Left forelimb (tissue), 1 donor: ENCODE data around the gene PHLPP1.
"Not testable (repeated sequence)": the region's sequence is repeated elsewhere in the genome, so short reads cannot be mapped to it uniquely, and the experiment has no call there.

Experiments used
- DNase-seq: peaks from one replicate; pipeline ENCODE4 v3.0.0-alpha.2; 2018; ENCODE audit warnings: low spot score

The PHLPP1 gene

DNA sequence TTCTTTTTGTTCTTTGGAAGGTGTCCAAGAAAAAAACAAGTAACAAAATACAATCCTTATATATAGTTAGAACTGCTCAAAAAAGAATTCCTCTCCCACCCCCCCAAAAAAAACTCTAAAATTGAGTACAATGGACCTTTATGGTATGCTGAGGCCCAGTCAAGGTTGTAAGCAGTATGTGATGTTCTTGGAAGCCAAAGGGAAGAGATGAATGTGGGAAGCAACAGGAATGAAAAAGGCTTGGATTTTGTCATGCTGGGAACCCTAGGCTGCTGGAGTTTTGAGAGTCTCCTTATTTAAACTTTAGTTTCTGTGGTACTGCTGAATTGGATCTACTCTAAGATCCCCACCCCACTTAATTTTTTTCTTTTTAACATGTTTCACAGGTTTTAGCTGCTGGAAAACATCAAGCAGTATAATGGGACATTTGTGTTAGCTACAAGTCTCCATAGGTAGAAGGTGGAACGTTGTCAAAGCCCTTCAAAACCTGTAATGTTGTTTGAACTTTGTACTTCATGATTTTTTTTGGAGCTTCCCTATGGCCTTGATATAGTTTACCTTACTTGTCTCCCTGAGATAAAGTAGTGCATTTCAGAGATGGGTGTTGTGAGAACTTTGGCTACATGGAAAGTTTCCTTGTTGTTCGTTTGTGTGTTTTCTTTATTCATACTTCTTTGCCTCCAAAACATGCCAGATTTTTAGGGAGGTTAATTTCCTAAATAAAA lies 57.7 kb downstream of the PHLPP1 start:
- no peak for DNase-seq

DNA sequence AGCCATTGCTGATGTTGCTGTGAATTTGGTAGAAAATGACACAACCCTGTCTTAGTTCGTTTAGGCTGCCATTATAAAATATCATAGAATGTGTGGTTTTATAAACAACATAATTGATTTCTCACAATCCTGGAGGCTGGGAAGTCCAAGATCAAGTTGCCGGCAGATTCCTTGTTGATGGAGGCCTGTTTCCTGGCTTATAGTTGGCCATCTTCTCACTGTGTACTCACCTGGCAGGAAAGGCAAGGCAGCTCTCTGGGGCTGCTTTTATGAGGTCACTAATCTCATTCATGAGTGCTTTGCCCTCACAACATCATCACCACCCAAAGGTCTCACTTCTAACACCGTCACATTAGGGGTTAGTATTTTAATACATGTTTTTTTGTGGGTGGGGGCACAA lies 58.4 kb downstream of the PHLPP1 start:
- DNase-seq, result no peak

DNA sequence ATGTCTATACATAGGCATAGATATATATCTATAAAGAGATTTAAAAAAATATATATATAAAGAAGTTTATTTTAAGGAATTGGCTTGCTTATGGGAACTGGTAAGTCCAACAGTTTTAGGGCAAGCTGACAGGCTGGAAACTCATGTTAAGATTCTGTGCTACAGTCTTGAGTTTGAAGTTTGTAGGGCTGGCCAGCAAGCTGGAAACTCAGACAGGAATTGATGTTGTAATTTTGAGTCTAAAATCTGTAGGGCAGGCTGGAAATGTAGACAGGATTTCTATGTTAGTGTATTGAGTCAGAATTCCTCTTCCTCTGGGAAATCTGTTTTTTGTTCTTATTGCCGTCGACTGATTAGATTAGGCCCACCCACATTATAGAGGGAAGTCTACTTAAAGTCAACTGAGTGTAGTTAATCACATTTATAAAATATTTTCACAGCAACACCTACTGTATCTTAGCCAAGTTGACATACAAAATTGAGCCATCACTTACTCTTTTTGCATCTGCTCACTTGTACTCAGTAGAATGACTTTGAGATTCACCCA lies 60.8 kb downstream of the PHLPP1 start:
- DNase-seq, result no peak

DNA sequence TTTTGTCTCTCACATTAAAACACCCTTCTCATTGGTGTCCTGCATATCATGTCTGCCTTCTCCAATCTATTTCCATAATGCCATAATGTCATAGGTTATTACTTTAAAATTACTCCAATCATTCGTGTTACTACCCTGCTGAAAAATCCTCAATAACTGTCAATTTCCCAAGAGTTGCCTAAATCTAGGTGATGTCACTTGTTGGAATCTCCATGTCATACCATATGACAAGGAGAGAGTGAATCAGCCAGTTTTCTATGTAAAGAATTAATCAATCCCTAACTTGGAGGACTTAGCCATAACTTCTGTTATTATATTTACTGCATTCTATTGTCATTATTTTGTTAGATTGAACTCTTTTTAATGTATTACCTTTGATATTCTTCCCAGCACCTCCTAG lies 62.5 kb downstream of the PHLPP1 start:
- no peak for DNase-seq

DNA sequence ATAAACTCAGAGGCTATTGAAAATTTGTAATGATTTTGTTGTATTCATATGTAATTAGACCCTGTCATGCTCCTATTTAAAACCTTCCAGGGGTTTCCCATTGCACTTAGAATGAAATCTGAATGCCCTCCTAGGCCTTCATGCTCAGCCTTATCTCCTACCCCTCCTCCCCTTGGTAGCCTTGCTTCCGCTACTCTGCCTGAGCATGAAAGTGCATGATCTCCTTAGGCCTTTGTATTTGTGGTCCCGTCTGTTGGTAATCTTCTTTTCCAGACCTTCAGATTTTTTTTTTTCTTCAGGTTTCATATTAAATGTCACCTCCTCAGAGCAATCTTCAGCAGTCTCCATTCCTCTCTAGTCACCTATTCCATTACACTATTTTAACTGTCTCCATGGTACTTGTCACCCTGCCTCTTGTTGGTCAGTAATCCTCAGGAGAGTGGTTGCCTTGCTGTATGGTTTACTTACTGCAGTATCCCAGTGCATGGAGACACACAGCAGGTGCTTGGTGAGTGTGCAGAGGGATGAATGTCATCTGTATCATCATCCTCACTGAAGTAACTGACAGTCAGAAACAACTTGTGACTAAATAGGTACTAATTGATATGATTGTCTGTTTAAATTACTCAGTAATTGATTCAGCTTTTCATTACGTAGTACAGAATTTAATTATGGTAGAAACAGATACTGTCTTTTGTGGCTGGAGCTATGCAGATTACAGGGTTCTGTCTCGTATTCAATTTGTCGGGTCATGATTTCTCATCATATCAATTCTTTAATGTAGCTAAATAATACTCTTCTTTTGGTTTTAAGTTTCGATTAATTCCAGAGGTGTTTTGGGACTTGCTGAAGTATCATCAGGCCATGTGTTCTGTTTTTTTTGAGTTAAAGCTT lies 63.9 kb downstream of the PHLPP1 start:
- DNase-seq, result no peak

DNA sequence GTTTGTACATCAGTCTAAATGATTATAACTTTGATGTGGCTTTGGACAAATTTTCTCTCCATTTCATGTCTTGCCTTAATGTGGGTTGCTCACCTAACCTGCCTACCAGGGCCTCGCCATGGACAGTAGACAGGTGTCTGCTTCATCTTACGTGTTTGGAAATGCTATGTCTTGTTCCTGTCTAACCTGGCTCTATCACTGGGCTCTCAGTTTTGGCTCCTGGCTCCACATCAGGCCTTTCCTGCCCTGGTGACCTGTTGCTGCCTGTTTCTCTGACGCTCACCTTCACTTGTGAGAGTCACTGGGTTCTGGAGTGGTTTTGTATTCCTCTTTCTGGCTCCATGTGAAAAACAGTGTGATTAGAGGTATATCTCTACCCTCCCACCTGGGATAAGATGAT lies 65.9 kb downstream of the PHLPP1 start:
- DNase-seq, result no peak

DNA sequence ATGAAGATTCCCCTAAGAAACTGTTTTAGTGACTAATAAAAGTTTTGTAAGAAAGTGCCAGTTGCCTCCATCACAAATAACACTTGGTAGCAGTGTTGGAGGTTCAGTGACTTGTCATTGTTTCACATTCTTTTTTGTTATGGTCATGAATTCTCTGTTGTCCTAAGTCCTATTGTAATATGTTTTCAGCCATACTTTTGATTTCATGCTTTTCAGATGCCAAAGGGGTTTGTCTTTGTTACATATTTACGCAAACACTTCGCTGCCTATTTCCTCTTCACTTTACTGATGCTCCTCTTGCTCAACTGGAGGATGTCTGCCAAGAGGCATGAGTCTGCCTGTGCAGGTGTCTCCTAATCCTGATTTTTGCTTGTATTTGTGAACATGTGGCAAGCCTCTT lies 66.6 kb downstream of the PHLPP1 start:
- DNase-seq, result no peak

DNA sequence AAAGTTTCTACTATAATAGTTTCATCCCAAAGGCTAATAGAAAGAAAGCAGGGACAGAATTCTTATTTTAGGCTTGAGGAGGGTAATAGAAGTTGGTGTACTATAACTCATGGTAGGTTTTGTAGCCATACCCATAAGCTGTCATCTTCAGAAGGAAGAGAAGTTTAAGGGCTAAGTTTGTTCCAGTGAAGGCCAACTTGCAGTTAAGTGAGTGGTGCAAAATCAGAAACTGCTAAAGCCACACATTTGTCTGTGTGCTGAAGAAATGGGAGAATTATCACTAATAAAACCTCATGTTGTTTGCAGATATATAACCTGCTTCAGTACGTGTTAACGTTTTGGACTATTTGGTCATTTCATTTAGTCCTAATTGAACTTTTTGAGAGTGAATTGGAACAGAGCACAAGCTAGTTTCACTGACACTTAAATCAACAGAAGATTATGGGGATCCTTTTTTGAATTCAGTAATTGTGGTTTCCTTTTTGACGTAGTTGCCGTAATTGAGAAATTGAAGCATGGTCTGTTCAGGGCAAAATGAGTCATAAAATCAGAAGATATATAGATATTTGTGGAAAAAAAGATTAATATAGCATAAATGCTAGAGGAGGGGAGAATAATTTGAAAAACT lies 69.1 kb downstream of the PHLPP1 start:
- DNase-seq, result no peak

DNA sequence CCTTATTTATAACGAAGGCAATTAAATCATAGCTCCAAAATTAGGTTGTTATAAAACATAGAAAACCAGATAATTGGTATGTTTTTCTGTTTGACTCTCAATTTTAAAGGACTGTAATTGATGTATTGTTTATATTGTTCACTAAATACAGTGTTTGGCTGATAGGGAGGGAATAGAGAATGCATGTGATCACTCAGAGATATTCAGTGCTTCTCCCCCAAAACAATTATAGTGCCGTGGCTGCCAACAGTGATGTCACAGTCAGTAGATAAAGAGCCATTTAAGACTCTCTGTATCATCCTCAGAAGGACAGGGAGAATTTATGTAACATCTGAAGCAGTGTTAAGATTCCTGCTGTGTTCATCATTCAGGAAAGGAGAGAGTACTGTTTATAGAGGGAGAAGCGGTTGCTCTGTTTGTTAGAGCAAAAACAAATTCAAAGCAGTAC lies 69.6 kb downstream of the PHLPP1 start:
- DNase-seq, result no peak

DNA sequence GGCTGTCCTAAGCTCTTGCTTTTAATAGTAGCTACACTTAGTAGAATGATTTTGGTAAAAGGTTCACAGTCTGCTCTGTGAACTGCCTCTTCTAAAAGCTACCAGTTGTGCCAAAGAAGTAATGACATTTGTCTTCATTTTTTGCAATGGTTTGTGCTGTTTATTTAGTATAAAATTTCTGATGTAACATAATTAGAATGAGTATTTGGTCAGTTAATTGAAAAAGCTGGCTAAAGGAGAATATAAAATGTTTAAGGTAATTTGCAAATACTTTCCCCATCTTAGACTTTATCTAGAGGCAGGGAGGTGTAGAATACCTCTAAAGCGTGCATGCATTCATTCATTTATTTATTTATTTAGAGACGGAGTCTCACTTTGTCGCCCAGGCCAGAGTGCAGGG lies 71.3 kb downstream of the PHLPP1 start:
- no peak for DNase-seq

DNA sequence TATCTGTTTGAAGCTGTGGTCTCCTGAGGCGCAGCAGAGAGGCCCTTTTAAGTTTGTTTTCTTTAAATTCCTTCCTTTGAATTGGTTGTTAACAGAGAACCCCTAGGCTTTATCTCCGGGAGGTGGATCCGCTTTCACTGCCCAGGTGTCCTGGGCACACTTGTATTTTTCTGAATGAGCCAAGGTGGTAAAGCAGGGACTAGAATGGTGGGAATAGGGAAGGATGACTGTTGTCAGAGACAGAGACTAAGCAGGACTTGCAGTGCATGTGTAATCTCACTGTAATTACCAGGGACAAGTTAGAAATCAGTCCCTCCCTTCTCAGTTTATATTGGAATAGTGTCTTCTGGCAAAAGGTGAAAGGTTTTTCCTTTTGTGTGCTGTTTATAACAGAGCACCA lies 72.8 kb downstream of the PHLPP1 start:
- DNase-seq, result no peak

DNA sequence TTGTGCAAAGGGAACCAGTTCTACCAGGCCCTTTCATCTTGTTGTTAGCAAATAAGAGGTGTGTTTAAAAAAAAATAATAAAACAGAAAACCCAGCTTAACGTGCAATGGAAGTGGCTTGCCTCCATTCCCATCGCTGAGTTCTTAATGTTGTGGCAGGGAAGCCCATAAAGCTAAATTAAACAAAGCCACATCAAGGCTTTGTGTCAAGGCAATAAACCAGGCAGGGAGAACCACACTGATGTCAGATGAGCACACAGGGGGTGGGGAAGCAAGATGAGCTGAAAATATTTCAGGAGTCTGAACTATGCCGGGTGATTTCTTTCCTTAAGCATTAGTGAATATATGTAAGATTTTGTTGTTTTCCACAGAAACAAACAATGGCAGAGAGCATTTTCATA lies 73.5 kb downstream of the PHLPP1 start:
- no peak for DNase-seq

DNA sequence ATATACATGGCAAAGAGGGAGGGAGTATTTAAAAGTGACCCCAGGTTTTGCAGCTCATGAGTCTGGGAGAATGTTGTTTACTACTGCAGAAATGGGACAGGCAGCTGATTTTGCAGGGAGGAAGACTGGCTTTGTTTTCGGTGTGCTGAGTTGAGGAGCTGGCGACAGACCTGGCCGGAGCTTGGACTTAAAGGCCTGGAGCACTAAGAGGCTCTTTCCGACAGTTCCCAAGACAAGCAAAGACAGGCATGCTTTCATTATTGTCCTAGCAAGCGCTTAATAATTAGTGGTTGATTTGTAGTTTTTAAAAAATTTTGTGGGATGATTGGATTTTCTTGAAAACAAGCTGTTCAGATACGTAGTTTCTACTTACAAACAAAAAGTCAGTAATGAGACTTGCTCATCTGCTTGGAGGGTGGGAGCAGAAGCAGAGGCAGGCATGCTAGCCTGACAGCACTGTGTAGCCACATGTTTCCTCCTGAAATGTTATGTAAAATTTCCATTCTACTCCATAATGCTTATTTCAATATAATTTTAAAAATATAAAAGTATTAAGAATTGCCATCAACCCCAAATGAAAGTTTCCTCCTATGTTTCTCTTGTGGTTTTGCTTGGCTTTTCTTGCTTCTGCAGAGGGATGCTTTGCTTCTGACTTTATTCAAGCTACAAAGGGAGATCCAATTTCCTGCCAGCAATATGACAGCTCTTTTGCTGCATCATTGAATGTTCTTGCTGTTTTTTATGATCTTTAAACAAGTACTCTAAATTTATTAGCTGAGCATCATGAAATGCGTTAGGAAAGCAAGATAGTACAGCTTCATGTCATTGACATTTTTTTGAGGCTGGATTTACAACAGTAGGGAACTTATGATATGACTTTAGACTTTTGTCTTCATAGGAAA lies 75.8 kb downstream of the PHLPP1 start:
- no peak for DNase-seq

DNA sequence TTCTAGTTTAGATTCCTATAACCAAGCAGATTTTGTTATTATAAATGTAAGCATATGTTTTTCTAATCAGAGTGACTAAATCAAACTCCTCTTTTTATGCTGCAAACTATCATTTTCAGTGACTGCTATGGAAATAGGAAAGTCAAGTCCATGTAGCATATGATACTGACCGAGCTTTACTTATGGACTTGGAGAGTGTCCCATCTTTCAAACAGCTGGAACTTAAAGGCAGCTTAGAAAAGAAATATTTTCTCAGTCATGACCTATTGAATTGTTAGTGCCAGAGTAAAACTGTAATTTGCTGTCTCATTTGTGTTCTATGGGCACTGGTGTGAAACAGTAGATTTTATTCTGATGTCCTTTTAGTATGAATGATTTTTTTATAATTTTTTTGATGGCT lies 76.7 kb downstream of the PHLPP1 start:
- no peak for DNase-seq

DNA sequence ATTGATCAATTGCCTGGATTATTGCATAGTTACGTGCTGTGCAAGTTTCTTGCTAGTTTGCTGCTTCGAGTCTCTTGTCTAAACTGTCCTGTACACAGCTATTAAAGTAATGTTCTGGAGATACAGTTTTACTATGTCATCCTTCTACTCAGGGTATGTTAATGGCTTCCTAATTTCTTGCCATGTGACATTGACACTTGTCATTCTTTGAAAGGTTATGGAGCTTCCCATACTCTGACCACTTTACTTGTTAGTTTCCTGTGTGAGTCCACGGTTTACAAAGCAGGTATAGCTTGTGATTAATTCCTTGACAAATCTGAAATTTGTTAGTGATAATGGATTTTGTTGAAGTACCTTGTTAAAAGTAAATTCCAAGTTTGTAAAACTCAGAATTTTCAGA lies 80.5 kb downstream of the PHLPP1 start:
- DNase-seq, result no peak

DNA sequence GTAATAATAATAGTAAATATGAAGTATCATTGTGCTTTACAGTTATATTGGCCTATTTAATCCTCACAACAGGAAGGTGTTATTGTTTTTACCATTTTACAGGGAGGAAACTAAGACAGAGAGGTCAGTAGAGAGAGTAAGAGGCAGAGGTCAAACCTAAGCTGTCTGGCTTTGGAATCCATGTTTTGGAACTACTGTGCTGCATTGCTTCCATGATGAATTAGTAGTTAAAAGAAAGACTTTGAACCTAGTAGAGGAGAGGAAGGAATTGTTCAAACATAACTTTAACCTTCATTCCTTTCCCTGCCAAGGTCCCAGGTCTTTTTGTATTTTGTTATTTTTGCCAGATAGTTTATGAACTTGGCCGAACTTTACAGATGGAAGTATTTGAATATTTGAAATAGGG lies 80.9 kb downstream of the PHLPP1 start:
- no peak for DNase-seq

DNA sequence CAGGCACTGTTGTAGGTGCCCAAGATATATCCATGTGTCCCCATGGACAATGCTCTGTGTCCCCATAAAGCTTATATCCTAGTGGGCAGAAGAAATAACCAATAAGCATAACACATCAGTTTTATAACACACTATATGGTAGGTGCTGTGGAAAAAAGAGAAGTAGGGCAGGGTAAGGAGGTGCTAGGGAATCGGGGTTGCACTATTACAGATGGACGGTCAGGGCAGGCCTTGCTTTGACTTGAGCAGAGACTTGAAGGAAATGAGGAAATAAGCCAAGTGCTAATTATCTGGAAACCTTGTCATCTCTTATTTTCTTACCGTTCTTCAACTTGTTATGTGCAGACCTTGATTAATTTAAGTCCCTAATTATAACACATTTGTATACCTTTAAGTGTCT lies 82.0 kb downstream of the PHLPP1 start:
- no peak for DNase-seq

DNA sequence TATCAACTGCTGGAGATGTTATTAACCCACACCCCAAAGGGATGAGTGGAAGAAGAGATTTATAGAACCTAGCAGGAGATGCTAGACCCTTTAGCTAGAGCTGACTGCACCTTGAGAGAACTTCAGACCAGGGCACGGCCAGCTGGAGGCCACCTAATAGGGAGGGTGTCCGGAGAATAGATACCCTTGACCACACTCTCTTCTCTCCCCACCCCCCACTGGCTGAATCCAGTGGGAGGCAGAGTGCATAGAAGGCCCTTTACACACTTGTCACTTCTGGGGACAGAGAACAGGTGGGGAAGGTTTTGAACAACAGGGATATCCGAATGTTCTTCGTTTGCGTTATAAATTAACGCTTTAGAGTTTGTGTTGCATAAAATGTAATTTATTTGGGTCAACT lies 84.6 kb downstream of the PHLPP1 start:
- no peak for DNase-seq

DNA sequence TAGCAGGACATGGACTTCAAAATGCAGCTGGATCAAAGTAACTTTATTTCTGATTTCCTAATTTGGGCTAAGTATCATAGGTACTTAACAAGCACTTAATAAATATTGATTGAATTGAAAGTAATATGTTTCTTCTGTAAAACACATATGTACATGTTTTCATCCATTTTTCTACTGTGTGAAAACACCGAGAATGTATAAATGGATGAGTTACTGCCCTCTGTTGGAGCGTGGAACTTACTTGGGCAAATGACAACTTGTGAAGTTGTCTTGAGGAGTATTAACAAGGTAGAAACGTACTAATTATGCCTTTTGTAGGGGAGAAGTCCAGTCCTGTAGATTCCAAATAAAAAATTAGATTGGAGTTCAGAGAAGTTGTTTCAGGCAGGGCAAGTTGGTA lies 87.2 kb downstream of the PHLPP1 start:
- DNase-seq, result no peak

DNA sequence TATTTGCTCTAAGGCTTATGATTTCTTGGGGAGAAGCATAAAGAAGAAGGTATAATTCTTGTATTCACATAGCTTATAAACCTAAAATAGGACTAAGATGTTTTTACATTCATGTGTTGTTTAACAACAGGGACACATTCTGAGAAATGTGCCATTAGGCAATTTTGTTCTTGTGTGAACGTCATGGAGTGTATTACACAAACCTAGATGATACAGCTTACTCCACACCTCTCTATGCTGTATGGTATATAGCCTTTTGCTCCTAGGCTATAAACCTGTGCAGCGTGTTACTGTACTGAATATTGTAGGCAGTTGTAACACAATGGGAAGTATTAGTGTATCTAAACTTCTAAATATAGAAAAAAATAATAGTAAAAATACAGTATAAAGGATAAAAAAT lies 92.1 kb downstream of the PHLPP1 start:
- DNase-seq, result no peak

DNA sequence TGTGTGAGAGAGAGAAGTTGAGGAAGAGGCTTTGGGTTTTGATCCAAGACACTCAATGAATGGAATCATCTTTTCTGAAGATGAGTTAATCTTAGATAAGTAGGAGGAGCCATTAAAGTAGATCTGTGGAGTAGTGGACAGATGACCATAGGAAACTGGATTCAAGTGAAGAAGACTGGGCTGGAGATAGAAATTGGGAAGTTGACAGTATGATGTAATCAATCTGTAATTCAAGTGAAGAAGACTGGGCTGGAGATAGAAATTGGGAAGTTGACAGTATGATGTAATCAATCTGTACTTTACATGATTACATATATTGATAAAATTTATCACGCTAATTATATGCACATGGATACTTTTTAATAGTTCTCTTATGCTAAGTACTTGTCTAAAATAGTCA lies 92.8 kb downstream of the PHLPP1 start:
- no peak for DNase-seq

DNA sequence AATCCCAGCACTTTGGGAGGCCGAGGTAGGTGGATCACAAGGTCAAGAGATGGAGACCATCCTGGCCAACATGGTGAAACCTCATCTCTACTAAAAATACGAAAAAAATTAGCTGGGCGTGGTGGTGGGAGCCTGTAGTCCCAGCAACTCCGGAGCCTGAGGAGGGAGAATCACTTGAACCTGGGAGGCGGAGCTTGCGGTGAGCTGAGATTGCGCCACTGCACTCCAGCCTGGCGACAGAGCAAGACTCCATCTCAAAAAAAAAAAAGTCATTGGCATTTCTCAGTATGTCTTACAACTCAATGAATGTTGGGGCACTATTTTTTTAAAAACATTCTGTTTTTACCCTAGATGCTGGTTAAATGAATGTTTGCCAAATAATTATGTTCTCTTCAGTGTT lies 94.1 kb downstream of the PHLPP1 start:
- DNase-seq, result not testable (repeated sequence)
